ENCODE measurements around the gene HEATR9.

Gene HEATR9

GRCh38 chr17:35807371-35808144 is 61.1 kb downstream of the HEATR9 start:
- DNase-seq = no peak

Data from activated CD4-positive, alpha-beta T cell treated with anti-CD3 and anti-CD28 coated beads, Interleukin-2, Interleukin-6, amounts not matched to agents 100 ng/mL and 50 ng/mL, durations not matched to agents 16 hours and 8 hours (primary cell).